Uterus (tissue), 2 donors: ENCODE results near the gene ZNF658.
"Not testable (repeated sequence)": the region's sequence is repeated elsewhere in the genome, so short reads cannot be mapped to it uniquely, and the experiment has no call there.

ENCODE experiments used
- POLR2A ChIP-seq, 2 donors: fragments of 450-650 bp; IDR thresholded peaks; one replicate each; pipeline ENCODE4 v1.6.1; 2016; ENCODE audit warnings: antibody characterized with exemption in 2 of 2, mild to moderate bottlenecking in 1 of 2, moderate library complexity in 1 of 2
- TF ChIP-seq, protein P1 (sequence below), 4 experiments: fragments of 200-600 bp in 2 of 4; fragments of 450-650 bp in 2 of 4; sonication (generic) in 2 of 4; IDR thresholded peaks; one replicate each; pipeline ENCODE4 v1.5.1; 2016 to 2019; ENCODE audit warnings: antibody characterized with exemption in 4 of 4, mild to moderate bottlenecking in 2 of 4, moderate library complexity in 1 of 4

DNA sequence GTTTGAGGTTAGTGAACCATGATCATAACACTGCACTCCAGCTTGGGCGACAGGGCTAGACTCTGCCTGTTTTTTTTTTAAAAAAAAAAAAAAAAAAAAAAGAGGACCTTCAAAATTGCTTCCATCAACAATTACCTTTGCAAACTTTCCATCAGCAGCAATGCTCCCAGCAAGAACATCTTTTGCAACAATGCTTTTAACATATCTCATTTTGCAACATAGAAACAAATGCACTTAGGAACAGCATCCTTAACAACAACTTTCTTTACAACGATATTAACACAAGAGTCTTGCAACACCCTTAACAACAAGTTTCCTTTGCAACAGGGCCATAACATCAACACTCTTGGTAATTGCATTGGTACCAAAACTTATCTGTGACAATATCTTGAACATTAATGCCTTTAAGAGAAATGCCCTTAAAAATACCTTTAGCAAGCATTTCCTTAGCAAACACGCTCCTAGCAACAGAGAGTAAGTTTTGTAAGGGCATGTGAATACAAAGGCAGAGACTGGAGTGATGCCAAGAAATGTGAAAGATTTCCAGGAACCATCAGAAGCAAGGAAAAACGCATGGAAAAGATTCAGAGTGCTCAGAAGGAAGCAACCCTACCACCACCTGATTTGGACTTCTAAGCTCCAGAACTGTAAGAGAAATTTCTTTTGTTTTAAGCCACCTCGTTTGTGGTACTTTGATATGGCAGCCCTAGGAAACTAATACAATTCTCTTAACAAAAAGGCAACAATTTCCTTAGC, 42.1 kb downstream of the ZNF658 start:
- TF ChIP-seq, protein P1, sequence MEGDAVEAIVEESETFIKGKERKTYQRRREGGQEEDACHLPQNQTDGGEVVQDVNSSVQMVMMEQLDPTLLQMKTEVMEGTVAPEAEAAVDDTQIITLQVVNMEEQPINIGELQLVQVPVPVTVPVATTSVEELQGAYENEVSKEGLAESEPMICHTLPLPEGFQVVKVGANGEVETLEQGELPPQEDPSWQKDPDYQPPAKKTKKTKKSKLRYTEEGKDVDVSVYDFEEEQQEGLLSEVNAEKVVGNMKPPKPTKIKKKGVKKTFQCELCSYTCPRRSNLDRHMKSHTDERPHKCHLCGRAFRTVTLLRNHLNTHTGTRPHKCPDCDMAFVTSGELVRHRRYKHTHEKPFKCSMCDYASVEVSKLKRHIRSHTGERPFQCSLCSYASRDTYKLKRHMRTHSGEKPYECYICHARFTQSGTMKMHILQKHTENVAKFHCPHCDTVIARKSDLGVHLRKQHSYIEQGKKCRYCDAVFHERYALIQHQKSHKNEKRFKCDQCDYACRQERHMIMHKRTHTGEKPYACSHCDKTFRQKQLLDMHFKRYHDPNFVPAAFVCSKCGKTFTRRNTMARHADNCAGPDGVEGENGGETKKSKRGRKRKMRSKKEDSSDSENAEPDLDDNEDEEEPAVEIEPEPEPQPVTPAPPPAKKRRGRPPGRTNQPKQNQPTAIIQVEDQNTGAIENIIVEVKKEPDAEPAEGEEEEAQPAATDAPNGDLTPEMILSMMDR (IDR thresholded peaks at IDR 0.05): not testable (repeated sequence)
- TF ChIP-seq POLR2A (IDR thresholded peaks at IDR 0.05): not testable (repeated sequence)
